Ascending aorta (tissue), 2 donors: ENCODE results near the gene ZGPAT. TPM values are rescaled to one million over a fixed set of nuclear protein-coding genes. Genes with fewer than 3 reads are reported as not detected.

ENCODE experiments used
- DNase-seq, 2 donors: peaks; one replicate each; pipeline ENCODE4 v3.0.0-alpha.2; 2019; ENCODE audit warnings: low spot score in 2 of 2
- H3K27ac ChIP-seq, 2 donors: fragments of 200-600 bp; sonication (generic); one replicate each; pipeline ENCODE4 v1.5.1; 2016 to 2017; ENCODE audit warnings: mild to moderate bottlenecking in 1 of 2
- H3K27me3 ChIP-seq: fragments of 200-600 bp; sonication (generic); one replicate; pipeline ENCODE4 v1.5.1; 2017
- H3K36me3 ChIP-seq, 2 donors: fragments of 200-600 bp; sonication (generic); one replicate each; pipeline ENCODE4 v1.5.1; 2016
- H3K4me1 ChIP-seq, 2 donors: fragments of 200-600 bp; sonication (generic); one replicate each; pipeline ENCODE4 v1.5.1; 2016 to 2017; ENCODE audit warnings: mild to moderate bottlenecking in 1 of 2
- H3K4me3 ChIP-seq, 2 donors: fragments of 200-600 bp; sonication (generic); one replicate each; pipeline ENCODE4 v1.5.1; 2016 to 2017; ENCODE audit warnings: mild to moderate bottlenecking in 1 of 2
- H3K9me3 ChIP-seq, 2 donors: fragments of 200-600 bp; sonication (generic); one replicate each; pipeline ENCODE4 v1.5.1; 2016
- intact Hi-C: fragments of 100-400 bp; cut with DNase I; formaldehyde crosslinking; loops from one replicate; pipeline ENCODE4 v1.15.1; 2023
- total RNA-seq: library from RNA; depleted of rRNA; stranded (reverse); fragments of >200 nt; gene quantifications from one replicate; pipeline ENCODE4 v1.1.0, GENCODE V29; 2016
- TF ChIP-seq, protein P1 (sequence below), 3 experiments: fragments of 200-600 bp in 2 of 3; fragments of 450-650 bp in 1 of 3; sonication (generic) in 2 of 3; IDR thresholded peaks; one replicate each; pipeline ENCODE4 v1.5.1; 2016 to 2019; ENCODE audit warnings: antibody characterized with exemption in 3 of 3, mild to moderate bottlenecking in 1 of 3, moderate library complexity in 1 of 3

Gene ZGPAT
- total RNA-seq, 1 donor from 2014 or later = 42.4 TPM

DNA sequence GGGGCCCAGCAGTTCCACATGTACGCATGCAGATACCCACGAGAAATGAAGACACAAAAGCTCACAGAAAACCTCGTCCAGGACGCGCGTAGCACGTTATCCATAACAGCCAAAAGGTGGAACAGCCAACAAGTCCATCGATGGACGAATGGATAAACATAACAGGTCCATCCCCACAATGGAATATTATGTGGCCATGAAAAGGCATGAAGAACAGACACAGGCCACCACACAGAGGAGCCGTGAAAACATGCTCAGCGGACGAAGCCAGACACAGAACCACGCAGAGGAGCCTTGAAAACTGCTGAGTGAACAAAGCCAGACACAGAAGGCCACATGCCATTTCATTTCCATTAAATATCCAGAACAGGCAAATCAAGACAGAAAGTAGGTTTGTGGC lies 69.8 kb downstream of the ZGPAT start:
- TF ChIP-seq, protein P1, sequence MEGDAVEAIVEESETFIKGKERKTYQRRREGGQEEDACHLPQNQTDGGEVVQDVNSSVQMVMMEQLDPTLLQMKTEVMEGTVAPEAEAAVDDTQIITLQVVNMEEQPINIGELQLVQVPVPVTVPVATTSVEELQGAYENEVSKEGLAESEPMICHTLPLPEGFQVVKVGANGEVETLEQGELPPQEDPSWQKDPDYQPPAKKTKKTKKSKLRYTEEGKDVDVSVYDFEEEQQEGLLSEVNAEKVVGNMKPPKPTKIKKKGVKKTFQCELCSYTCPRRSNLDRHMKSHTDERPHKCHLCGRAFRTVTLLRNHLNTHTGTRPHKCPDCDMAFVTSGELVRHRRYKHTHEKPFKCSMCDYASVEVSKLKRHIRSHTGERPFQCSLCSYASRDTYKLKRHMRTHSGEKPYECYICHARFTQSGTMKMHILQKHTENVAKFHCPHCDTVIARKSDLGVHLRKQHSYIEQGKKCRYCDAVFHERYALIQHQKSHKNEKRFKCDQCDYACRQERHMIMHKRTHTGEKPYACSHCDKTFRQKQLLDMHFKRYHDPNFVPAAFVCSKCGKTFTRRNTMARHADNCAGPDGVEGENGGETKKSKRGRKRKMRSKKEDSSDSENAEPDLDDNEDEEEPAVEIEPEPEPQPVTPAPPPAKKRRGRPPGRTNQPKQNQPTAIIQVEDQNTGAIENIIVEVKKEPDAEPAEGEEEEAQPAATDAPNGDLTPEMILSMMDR (IDR thresholded peaks at IDR 0.05) = no peak
- Histone ChIP-seq H3K4me3 (no peak overlapping the region), H3K27ac (no peak overlapping the region), H3K4me1 (no peaks in the 10 kb centered on the region), H3K36me3 (no peaks in the 10 kb centered on the region), H3K27me3 (no peaks in the 10 kb centered on the region), H3K9me3 (no peaks in the 10 kb centered on the region)
- intact Hi-C loops = no loop called here
- no peak for DNase-seq

DNA sequence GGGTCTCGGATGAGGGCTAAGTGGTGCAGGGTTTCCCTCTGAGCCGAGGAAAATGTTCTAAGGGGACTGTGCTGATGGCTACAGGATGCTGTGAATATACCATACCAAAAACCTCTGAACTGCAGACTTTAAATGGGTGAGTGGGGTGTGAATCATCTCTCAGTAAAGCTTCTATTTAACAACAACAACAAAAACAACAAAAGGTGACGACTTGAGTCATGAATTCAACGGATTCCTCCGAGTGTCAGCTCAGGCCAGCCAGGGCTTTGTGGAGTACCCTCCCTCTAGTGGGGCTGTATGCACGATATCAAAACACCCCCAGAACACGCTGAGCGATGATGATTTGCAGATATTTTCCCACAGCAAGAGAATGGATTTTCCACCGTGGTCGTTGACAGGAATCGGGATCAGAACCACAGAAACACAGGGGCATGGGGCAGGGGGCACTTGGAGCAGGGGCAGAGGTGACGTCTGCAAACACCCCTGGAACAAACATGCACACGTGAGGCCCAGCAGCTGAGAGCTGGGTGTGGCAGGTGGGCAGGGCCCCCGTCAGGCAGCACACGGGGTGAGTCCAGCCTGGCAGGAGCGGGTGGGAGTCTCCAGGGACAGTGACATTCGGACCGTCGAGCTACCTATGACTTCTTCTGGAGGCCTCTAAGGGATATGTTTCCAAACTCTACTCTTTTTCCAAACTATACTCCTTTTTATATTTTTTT lies 70.4 kb downstream of the ZGPAT start:
- Histone ChIP-seq H3K9me3 (no peaks in the 10 kb centered on the region), H3K27me3 (no peaks in the 10 kb centered on the region), H3K36me3 (no peaks in the 10 kb centered on the region), H3K4me1 (no peaks in the 10 kb centered on the region), H3K4me3 (no peak overlapping the region), H3K27ac (no peak overlapping the region)
- intact Hi-C loops = no loop called here
- TF ChIP-seq, protein P1 (IDR thresholded peaks at IDR 0.05) = no peak
- no peak for DNase-seq

DNA sequence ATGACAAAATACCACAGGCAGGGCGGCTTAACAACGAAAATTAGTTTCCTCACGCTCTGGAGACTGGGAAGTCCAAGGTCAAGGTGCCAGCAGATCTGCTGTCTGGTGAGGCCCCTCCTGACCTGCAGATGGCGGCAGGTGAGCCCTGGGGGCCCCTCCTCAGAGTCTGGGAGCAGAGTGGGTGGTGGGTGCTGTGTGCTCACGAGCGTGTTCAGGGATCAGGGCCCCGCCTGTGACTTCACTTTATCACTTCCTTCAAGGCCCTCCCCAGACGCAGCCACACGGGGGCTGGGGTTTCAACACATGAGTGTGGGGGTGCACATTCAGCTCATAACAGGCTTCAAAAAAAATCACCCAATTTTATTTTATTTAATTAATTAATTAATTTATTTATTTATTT lies 71.0 kb downstream of the ZGPAT start:
- Histone ChIP-seq H3K9me3 (no peaks in the 10 kb centered on the region), H3K4me3 (no peak overlapping the region), H3K27me3 (no peaks in the 10 kb centered on the region), H3K4me1 (no peaks in the 10 kb centered on the region), H3K36me3 (no peaks in the 10 kb centered on the region), H3K27ac (no peak overlapping the region)
- no peak for DNase-seq
- intact Hi-C loops = no loop called here
- TF ChIP-seq, protein P1 (IDR thresholded peaks at IDR 0.05) = no peak

DNA sequence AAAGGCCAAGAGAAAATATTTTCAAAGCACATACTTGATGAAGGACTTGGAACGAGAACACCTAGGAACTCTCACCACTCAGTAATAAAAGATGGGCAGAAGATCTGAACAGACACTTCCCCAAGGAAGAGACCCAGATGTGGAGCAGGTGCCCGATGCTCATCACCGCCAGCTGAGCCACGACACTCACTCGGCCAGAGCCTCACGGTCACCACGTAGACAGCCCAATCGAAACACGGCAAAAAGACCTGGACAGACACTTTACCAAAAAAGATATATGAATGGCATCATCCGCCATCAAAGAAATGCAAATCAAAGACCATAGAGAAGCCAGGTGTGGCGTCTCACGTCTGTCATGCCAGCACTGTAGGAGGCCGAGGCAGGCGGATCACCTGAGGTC lies 73.3 kb downstream of the ZGPAT start:
- Histone ChIP-seq H3K9me3 (no peaks in the 10 kb centered on the region), H3K36me3 (no peaks in the 10 kb centered on the region), H3K4me1 (no peaks in the 10 kb centered on the region), H3K27me3 (no peaks in the 10 kb centered on the region), H3K4me3 (no peak overlapping the region), H3K27ac (no peak overlapping the region)
- TF ChIP-seq, protein P1 (IDR thresholded peaks at IDR 0.05) = no peak
- intact Hi-C loops = no loop called here
- no peak for DNase-seq

DNA sequence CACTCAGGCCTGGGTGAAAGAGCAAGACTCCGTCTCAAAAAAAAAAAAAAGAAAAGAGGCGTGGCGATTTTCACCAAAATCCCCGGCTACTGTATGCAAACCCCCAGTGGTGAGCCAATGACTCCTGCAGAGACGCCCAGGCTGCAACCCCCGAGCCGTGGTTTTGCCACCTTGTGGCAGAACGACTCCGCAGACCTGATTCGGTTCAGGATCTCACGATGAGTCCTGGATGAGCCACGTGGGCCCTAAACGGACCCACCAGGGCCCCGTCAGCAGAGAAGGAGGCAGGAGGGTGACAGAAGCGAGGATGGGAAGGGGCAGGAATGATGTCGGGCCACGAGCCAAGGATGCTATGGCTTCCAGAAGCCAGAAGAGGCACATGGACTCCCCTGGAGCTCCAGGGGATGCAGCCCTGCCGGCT lies 74.2 kb downstream of the ZGPAT start:
- Histone ChIP-seq H3K36me3 (no peaks in the 10 kb centered on the region), H3K27me3 (no peaks in the 10 kb centered on the region), H3K9me3 (no peaks in the 10 kb centered on the region), H3K27ac (no peak overlapping the region), H3K4me1 (no peaks in the 10 kb centered on the region), H3K4me3 (no peak overlapping the region)
- TF ChIP-seq, protein P1 (IDR thresholded peaks at IDR 0.05) = no peak
- DNase-seq = no peak
- intact Hi-C loops = no loop called here
